GM18868 (cell line): Measurements from ENCODE around the gene TRIM9.
A peak's percentile ranks its signal among the peaks of the same experiment; 100 is the strongest.
"Not testable (repeated sequence)": the region's sequence is repeated elsewhere in the genome, so short reads cannot be mapped to it uniquely, and the experiment has no call there.

ENCODE experiments used
- ATAC-seq: cut with Tn5 transposase; IDR thresholded peaks from one replicate; pipeline ENCODE4 v1.9.1; 2021; ENCODE audit warnings: mild to moderate bottlenecking, moderate library complexity; ENCODE audit not compliant: unreplicated experiment

TRIM9 gene

DNA sequence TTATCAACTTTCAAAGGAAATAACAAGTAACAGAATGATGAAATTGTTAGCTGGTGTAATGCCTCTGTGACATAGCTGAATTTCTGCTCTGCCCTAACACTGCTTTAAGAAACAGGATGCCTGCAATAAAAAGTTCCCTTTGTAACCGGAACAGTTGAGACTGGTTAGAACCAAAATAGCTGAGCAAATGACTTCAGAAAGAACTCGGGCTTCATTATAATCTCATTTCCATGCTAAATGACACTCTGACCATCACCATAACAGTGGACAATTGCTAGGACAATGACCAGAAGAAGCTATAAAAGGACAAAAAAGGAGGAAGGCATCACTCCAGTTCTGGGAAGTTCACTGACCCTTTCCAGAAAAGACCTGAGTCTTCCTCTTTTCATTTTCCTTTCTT lies 127.1 kb downstream of the TRIM9 start:
- no peak for ATAC-seq

DNA sequence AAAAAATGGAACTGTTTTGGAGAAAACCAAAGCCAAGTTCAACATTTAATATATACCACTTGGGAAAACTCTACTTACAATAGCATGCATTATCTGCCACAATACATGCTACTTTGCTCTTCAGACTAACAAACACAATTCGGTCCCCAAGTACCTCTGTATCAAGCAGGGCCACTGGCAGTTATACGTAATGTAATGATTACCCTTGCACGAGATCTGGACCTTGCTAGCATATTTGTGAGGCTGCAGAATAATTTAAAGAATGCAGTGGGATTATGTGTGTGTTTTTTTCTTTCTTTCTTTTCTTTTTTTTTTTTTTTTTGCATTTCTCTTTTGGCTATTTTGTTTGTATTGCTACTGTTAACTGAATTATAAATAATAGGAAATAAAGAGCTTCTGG lies 127.8 kb downstream of the TRIM9 start:
- ATAC-seq: no peak

DNA sequence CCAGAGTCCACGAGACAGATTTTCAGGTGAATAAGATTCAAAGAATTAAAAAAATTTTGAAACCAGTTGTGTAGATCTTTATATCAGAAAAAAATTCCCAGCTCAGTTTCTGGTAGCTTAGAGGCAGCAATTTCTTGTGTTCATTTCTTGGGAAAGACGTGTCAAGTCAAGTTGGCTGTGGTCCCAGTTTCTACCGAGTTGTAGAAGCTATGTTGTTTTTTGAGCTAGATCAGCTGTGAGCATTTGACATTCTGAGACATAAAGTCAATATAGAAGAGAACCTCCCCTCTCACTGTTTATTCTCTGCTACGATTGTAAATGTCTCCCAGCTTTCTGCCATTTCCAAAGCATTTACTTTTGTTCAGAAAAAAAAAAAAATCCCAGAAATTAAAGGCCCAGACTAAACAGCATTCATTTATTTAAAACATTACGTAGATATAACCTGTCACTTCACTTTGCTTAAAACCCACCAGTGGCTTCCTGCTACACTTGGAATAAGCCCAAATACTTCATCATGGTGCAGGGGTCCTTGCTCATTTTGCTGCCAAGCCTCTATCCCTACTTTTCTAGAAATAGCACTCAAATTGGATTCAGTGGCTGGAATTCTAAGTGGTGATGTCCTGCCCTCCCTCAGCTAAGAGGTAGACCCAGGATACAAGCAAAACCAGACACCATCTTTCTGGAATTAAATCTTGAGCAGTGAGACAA lies 130.1 kb downstream of the TRIM9 start:
- ATAC-seq: no peak

DNA sequence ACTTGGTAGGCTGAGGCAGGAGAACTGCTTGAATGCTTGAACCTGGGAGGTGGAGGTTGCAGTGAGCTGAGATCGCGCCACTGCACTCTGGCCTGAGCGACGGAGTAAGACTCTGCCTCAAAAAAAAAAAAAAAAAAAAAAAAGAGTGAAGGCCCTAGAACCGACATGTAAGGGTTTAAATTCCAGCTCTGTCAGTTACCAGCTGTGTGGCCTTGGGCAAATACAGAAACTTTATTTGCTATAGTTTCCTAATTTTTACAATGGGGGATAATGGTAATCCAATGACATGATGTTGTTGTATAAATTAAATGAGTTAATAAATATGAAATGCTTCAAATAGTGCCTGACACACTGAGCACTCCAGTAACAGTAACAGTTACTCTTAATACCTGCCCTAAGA lies 131.0 kb downstream of the TRIM9 start:
- ATAC-seq: no peak

DNA sequence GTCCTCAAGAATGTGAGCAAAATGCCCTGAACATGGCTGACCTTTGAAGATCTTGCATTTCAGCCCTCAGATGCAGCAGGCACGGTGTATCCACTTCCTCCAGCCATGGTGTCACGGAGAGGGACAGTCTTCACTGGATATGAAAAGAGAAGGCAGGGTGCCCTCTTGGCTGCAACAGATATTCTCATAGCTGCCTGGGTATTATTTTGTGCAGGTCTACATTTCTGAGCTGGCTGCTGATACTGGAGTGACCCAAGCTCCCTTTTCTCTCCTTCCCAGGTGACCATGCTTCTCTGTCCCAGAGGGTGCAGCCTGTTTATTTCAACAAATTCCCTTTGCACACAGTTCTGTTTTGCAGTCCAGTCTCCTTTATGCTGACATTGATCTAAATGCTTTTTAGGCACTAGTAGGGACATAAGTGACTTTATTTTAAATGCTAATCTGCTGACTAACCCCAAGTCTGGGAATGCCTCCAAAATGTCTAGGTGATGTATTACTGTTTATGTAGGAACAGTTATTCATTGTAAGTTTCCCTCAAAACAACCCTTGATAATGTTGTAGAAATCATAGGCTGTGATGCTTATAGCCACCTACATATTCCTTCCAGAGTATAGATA lies 133.2 kb downstream of the TRIM9 start:
- ATAC-seq: no peak

DNA sequence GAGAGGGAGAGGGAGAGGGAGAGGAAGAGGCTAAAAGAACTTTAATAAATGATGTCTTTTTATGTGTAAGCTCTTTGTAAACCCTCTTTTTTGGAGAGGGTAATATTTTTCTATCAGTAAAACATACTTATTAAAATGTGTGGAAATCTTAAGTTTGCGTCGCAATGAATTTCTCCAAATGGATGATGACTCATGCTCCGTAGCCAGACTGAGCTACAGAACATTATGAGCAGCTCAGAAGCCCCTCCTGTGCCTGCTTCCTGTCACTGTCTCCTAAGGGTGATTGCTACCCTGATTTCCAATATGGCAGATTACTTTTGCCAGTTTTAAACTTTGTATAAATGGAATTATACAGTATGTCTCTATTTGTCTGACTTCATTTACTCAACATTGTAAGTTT lies 137.6 kb downstream of the TRIM9 start:
- ATAC-seq: no peak

DNA sequence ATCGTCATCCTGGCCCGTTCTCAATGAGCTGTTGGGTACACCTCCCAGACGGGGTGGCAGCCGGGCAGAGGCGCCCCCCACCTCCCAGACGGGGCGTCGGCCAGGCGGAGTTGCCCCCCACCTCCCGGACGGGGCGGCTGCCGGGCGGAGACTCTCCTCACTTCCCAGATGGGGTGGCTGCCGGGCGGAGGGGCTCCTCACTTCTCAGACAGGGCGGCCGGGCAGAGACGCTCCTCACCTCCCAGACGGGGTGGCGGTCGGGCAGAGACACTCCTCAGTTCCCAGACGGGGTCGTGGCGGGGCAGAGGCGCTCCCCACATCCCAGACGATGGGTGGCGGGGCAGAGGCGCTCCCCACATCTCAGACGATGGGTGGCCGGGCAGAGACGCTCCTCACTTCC lies 138.5 kb downstream of the TRIM9 start:
- ATAC-seq: not testable (repeated sequence)

DNA sequence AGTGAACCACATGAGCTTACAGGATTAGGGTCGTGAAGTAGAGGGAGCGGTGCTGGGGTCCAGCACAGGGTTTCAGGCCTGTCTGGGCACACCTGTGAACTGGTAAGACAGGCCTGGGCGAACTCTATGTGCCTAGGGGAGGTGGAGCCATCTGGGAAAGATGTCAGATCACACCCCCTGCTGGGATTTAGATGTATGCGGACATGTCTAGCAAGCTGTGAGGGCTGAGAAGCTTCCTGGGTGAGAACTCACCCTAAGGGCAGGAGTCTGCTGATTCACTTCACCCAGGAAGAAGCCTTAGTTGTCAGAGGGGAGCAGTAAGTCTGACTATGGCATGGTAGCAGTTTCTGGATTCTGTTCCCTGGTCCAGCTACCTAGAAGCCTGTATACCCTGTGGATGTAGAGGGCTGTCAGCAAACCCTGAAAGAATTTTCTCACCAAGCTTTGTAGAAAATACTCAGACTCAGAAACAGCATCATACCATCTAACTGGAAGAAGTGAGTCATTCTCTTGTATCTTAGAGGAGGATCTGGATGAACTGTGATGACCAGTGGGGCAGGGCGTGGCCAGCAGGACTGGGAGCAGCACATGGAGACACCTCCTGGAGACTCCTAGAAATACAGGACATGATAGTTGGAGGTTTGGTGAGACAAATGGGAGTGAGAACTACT lies 139.4 kb downstream of the TRIM9 start:
- ATAC-seq: no peak

DNA sequence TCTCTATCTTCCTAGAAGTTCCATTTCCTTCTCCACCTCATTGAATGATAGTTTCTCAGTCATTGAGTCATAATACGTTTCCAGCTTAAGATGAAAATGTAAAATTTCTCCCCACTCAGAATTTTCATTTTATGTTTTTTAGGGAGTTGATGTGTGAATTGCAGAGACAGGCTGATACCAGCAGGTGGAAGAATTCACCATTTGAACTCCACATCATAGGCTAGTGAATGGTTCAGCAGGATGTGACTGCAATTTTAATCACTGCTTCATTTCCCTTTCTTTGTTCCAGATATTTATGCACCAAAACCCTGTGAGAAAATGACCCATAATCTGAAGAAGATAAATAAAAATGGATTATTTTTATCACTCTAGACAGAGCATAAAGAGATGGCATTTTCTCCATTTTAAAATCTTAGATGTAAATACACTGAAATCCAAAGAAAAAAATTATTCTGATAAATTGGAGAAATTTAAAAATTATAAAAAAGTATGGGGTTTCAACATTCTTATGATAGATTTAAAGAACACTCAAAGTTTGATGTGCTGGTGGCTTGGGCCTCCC lies 140.0 kb downstream of the TRIM9 start:
- no peak for ATAC-seq

DNA sequence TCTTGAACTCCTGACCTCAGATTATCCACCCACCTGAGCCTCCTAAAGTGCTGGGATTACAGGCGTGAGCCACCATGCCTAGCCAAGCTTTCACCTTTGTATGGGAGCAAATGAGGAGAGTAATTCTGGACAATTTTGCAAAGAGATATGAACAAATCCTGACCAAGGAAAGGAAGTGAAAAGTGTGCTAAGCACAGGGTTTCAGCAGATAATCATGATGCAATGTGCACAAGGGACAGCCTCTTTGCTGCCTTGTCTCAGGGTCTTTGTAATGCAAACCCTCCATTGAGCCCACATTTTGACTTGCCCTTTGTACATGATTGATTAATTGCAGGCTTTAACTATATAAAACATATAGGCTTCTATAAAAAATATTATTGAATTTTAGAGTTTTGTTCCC lies 141.4 kb downstream of the TRIM9 start:
- ATAC-seq: no peak

DNA sequence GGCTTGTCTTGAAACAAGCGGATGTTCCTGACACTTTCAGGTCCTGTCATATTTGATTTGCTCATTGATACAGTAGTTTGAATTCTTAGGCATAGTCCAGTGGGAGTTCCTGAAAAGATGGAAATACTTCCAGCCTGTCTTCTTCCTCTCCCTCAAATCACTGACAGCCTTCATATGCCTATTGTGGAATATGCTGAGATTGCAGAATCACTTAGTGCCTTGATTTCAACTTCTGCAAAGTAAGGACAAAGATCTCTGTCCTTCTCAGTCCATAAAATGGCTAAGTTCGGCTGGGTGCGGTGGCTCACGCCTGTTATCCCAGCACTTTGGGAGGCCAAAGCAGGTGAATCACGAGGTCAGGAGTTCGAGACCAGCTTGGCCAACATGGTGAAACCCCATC lies 143.9 kb downstream of the TRIM9 start:
- no peak for ATAC-seq

DNA sequence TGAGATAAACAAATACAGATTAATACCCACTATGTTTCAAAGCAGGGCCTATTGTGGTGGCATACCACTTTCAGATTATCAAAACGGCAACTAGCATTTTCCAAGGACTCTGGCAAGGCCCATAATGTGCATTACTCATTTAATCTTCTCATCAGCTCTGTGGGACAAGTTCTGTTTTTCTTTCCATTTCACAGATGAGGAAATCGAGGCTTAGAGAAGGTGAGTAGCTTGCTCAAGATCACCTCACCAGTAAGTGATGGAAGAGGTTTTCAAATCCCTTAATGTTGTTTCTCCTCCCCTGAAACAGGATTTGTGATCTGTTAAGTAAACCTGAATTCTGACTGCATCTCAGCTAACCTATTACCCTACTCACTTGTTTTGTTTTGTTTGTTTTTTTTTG lies 146.7 kb downstream of the TRIM9 start:
- no peak for ATAC-seq

DNA sequence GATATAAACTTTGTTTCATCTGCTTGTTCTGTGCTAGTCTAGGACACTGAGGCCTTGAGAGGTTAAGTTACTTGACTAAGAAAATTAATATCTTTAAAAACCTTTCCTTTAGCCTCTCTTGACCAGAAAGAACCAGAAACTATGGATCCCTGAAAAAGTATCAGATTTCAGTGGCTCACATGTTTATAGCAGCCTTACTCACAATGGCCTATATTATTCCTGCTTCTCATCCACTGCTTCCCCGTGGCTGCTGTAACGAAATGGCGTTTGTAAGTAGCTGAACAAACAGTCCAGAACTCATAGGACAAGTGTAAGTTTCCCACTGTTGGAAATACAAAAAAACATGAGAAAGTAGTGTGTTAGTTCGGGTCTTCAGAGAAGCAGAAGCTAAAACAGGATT lies 147.5 kb downstream of the TRIM9 start:
- no peak for ATAC-seq

DNA sequence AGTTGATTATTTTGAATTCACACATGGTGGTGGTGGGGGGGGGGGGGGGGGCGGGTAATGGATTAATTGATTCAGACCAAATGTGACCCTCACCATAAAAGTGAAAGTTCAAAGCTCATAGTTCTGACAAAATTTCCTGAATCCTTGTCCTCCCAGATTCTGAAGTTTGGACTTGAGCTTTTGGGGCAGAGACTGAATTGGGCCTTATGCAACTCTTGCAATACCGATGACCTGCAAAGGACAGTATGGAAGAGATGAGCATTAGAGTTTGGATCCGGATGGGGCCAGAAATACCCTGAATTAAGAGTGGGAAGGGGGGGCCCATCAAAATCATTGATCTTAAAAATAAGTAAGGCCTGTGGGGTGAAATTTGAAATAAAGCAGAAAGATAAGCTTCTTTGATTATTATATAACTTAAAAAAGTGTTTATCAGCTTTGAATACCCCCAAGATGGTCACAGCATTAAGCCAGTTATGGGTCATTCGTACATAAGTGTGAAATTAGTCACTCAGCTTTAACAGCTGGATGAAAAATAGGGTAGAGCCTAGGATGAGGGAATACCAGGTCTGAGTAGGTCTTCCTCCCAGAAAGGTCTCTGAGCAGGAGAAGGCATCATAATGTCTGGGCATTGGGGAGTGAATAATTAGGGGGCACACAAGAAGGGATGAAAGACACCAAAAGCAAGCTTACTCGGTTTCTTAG lies 148.5 kb downstream of the TRIM9 start:
- no peak for ATAC-seq

DNA sequence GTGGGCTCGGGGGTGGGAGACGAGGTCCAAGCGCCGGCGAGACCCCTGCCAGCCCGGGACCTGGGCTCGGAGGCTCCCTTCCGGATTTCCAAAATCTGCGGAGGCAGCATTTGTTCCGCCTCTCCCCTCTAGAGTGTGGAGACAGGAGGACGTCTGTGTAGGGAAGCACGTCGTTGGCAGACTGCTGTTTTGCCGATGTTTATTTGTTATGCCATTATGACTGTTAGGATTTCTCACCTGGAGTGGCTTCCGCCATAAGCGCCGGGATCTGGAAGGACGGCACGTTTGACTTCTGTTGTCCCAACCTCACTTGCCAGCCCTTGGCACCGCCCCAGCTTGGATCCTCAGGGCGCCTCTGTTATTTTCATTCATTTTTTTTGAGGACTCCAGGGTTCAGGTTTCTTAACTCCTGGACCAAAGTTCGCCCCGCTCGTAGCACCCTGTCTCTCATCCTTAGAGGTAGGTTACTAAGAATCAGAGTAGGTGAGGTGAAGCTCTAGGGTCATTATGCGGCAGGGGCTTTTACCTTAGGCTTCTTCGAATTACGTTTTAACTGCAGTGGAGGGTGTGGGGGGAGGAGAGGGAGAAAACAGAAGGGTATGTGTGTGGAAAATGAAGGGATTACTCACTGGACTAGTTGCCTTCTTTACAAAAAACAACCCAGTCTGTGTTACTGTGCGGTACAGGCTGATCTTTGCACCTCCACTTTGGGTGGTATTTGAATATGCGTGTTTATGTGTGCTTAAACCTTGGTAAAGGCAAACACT lies 150.1 kb downstream of the TRIM9 start:
- ATAC-seq: peak; percentile 18

DNA sequence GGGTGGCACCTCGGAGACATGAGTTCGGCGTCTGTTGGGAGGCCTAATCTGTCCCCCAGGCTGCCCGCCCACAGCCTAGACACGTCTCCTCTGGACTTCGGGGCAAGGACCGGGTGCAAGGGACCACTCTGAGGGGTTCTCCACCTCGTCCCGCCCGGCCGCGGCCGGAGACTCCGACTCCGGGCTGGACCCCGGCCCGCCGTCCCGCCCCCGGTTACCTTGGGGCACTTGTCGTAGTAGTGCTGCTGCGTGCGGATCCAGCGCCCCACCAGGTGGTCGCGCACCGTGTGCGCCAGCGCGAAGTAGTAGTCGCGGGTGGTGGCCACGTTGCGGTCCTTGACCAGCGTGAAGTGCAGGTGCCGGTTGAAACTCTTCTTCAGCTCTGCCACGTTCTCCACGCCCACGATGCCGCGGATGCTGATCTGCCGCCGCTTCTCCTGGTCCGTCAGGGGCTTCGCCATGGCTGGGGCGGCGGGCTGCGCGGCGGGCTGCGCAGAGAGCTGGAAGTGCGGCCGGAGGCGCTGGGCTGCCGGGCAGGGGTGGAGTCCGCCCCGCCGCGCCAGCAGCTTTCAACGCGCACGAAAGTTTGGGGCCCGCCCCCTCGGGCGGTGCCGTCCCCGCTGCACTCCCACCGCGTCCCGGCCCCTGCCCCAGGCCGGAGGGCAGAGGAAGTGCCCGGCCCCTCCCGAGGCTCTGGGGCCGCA lies 150.8 kb downstream of the TRIM9 start, which contains the start of gene PYGL:
TSS of gene PYGL (minus strand) at position 541 of the 704 bp plus-strand sequence. CDS start at position 461, 80 bp downstream.
- ATAC-seq: peak; percentile 78

DNA sequence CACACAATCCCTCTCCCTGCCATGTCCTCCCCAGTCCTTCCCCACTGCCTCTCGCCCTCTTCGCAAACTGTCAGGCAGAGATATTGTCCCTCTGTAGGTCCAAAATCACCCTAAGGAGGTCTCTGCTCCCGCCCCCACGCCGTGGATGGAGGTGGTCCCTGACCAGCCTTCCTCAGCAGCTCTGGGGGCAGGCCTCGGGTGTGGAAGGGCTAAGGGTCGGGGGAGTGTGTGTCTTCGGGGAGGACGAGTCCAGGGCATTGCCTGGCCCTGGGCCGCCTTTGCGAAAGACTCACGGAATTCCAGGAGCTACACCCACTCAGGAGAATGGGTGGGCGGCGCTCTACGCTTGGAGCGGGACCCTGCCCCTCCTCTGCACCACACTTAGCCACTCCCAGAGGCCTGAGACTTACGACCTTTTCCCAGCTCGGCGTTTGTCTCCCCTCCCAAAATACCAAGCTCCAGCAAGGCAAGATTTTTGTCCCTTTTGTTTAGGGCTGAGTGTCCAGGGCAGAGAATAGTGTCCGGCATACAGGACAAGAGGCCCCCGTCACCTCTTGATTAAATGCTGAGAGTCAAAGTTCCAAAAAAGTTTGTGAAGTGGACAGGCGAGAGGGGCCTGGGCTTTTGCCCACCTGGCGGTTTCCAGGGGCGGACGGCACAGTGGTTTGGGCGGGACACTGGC lies 151.5 kb downstream of the TRIM9 start:
- ATAC-seq: no peak

DNA sequence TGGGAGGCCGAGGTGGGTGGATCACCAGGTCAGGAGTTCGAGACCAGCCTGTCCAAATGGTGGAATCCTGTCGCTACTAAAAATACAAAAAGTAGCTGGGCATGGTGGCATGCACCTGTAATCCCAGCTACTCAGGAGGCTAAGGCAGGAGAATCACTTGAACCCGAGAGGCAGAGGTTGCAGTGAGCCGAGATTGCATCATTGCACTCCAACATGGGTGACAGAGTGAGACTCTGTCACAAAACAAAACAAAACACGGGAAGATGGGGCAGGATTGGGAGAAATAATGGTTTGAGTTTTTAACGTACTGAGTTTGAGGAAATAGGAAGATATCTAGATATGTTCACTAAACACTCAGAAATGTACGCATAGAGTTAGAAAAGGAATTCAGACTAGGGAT lies 153.3 kb downstream of the TRIM9 start:
- ATAC-seq: not testable (repeated sequence)

DNA sequence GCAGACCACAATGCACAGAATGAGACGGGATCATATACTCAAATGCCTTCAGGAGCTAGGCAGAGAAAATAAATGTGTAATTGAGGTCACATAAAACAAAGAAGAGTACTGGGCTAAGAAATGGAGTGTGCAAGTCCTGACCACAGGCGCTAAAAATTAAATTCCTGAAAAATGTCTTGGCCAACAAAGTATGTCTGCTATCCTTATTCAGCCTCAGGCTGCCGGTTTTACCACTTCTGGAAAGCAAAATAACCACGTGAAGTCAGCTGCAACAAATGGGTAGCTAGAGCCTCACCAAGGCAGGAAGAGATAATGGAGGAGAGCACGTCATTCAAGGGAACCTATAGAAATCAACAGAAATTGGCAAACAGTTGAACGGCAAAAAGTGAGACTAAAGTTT lies 153.8 kb downstream of the TRIM9 start:
- no peak for ATAC-seq
